HL-60 (cell line): ENCODE data around the gene ANO1.
"Not testable (repeated sequence)": the region's sequence is repeated elsewhere in the genome, so short reads cannot be mapped to it uniquely, and the experiment has no call there.

ENCODE experiments used
- DNase-seq, 2 experiments: peaks; one replicate each; pipeline ENCODE4 v3.0.0-alpha.2; 2010 to 2020; ENCODE audit warnings: low read depth in 1 of 2, low spot score in 1 of 2
- H3K27ac ChIP-seq: fragments of 250-450 bp; sonication (Bioruptor Pico); replicated peaks from 2 replicates; pipeline ENCODE4 v1.5.1; 2020; ENCODE audit warnings: mild to moderate bottlenecking, moderate library complexity
- H3K27me3 ChIP-seq: fragments of 250-450 bp; sonication (Bioruptor Pico); 2 replicates; pipeline ENCODE4 v1.5.1; 2021; ENCODE audit warnings: mild to moderate bottlenecking, moderate library complexity; ENCODE audit not compliant: insufficient read depth, poor library complexity, severe bottlenecking
- H3K4me3 ChIP-seq: replicated peaks from 2 replicates; pipeline ENCODE4 v1.5.1; 2011; ENCODE audit warnings: mild to moderate bottlenecking, control low read depth, low read length; ENCODE audit not compliant: insufficient read depth
- CTCF ChIP-seq: IDR thresholded peaks from one replicate; pipeline ENCODE4 v1.5.1; 2011; ENCODE audit warnings: low read length, control low read depth, inconsistent platforms; ENCODE audit not compliant: insufficient read depth
- GABPA ChIP-seq: IDR thresholded peaks from 2 replicates; pipeline ENCODE4 v1.6.1; 2012; ENCODE audit warnings: low read depth
- POLR2AphosphoS5 ChIP-seq: IDR thresholded peaks from 2 replicates; pipeline ENCODE4 v1.6.1; 2012; ENCODE audit warnings: low read depth
- REST ChIP-seq: IDR thresholded peaks from 2 replicates; pipeline ENCODE4 v1.6.1; 2012; ENCODE audit warnings: low read depth; ENCODE audit not compliant: insufficient replicate concordance
- SPI1 ChIP-seq: IDR thresholded peaks from 2 replicates; pipeline ENCODE4 v1.6.1; 2012; ENCODE audit warnings: low read depth, mild to moderate bottlenecking, borderline replicate concordance

Gene ANO1

GRCh38 chr11:70212227-70212811 is 134.2 kb downstream of the ANO1 start:
- Histone ChIP-seq H3K27me3 (no peaks in the 10 kb centered on the region), H3K4me3 (no peak overlapping the region), H3K27ac (no peak overlapping the region)
- TF ChIP-seq CTCF = no peak
- no peak for TF ChIP-seq POLR2AphosphoS5
- no peak for TF ChIP-seq SPI1
- TF ChIP-seq REST = no peak
- TF ChIP-seq GABPA = no peak
- DNase-seq = no peak

GRCh38 chr11:70217388-70217787 is 139.3 kb downstream of the ANO1 start:
- H3K4me3 ChIP-seq, H3K27me3 ChIP-seq, DNase-seq, H3K27ac ChIP-seq: not testable (repeated sequence)

- H3K27ac ChIP-seq, H3K27me3 ChIP-seq, H3K4me3 ChIP-seq, DNase-seq: not testable (repeated sequence)
These were observed 140.0 kb downstream of the ANO1 start for GRCh38 chr11:70218076-70218475.

- Histone ChIP-seq H3K27ac (peak overlapping the region; percentile 60), H3K27me3 (no peaks in the 10 kb centered on the region), H3K4me3 (no peak overlapping the region)
- no peak for TF ChIP-seq POLR2AphosphoS5
- no peak for TF ChIP-seq CTCF
- TF ChIP-seq GABPA = no peak
- no peak for TF ChIP-seq SPI1
- no peak for TF ChIP-seq REST
- peak; percentile 83 to 87 for DNase-seq
These were observed 142.0 kb downstream of the ANO1 start for GRCh38 chr11:70220136-70220535.

- H3K27me3 ChIP-seq = no peaks in the 10 kb centered on the region
- TF ChIP-seq POLR2AphosphoS5 (no peak), REST (no peak), CTCF (no peak), GABPA (no peak), SPI1 (no peak)
These were observed 142.8 kb downstream of the ANO1 start for GRCh38 chr11:70220920-70221319.

More at GRCh38 chr11:70220920-70221319, 142.8 kb downstream of the ANO1 start:
- Histone ChIP-seq H3K4me3 (no peak overlapping the region), H3K27ac (peak overlapping the region; percentile 60)
- no peak for DNase-seq
